ENCODE results near the gene CPSF4L.
"Not testable (repeated sequence)": the region's sequence is repeated elsewhere in the genome, so short reads cannot be mapped to it uniquely, and the experiment has no call there.

DNA sequence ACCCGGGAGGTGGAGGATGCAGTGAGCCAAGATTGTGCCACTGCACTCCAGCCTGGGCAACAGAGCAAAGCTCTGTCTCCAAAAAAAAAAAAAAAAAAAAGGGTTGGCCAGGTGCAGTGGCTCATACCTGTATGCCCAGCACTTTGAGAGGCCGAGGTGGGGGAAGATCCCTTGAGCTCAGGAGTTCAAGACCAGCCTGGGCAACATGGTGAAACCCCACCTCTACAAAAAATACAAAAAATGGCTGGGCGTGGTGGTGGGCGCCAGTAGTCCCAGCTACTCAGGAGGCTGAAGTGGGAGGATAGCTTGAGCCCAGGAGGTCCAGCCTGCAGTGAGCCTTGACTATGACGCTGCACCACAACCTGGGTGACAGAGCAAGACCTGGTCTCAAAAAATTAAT, 47.3 kb upstream of the CPSF4L start:
- TF ChIP-seq, protein P1, sequence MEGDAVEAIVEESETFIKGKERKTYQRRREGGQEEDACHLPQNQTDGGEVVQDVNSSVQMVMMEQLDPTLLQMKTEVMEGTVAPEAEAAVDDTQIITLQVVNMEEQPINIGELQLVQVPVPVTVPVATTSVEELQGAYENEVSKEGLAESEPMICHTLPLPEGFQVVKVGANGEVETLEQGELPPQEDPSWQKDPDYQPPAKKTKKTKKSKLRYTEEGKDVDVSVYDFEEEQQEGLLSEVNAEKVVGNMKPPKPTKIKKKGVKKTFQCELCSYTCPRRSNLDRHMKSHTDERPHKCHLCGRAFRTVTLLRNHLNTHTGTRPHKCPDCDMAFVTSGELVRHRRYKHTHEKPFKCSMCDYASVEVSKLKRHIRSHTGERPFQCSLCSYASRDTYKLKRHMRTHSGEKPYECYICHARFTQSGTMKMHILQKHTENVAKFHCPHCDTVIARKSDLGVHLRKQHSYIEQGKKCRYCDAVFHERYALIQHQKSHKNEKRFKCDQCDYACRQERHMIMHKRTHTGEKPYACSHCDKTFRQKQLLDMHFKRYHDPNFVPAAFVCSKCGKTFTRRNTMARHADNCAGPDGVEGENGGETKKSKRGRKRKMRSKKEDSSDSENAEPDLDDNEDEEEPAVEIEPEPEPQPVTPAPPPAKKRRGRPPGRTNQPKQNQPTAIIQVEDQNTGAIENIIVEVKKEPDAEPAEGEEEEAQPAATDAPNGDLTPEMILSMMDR (IDR thresholded peaks at IDR 0.05; ENCODE audit: low read depth, low read length), result not testable (repeated sequence)
- not testable (repeated sequence) for TF ChIP-seq POLR2A (IDR thresholded peaks at IDR 0.05; ENCODE audit: extremely low read depth, insufficient read length); MYC (IDR thresholded peaks at IDR 0.05; ENCODE audit: low read depth, low read length)

All from NB4 (cell line).